SK-N-SH (cell line): ENCODE data around the gene MEF2A.

Experiments
- CHD2 ChIP-seq: fragments of 150-350 bp; IDR thresholded peaks from 2 replicates; pipeline ENCODE4 v1.6.1; 2018; ENCODE audit warnings: low read length; ENCODE audit not compliant: partially characterized antibody
- CTCF ChIP-seq: fragments of 200-600 bp; sonication (generic); IDR thresholded peaks from 2 replicates; pipeline ENCODE4 v1.6.1; 2017; ENCODE audit warnings: antibody characterized with exemption, mild to moderate bottlenecking, moderate library complexity
- EP300 ChIP-seq, 2 experiments: IDR thresholded peaks; 2 replicates each; pipeline versions ENCODE4 v1.4.0 to v1.6.1; 2012; ENCODE audit warnings: borderline replicate concordance in 1 of 2, low read depth in 1 of 2, low read length in 1 of 2
- EZH2phosphoT487 ChIP-seq: fragments of 200-600 bp; sonication (generic); IDR thresholded peaks from 2 replicates; pipeline ENCODE4 v1.6.1; 2017; ENCODE audit warnings: low read depth, mixed run types, mild to moderate bottlenecking, antibody characterized with exemption, moderate library complexity, borderline replicate concordance
- FOXM1 ChIP-seq: IDR thresholded peaks from 2 replicates; pipeline ENCODE4 v1.4.0; 2012; ENCODE audit warnings: low read depth, mild to moderate bottlenecking
- GATA2 ChIP-seq: sonication (generic); formaldehyde crosslinking; IDR thresholded peaks from 2 replicates; pipeline ENCODE4 v1.5.0; 2020; ENCODE audit warnings: mild to moderate bottlenecking, missing genetic modification reagents
- POLR2AphosphoS5 ChIP-seq: IDR thresholded peaks from 2 replicates; pipeline ENCODE4 v1.6.1; 2012; ENCODE audit warnings: low read depth, low read length
- REST ChIP-seq: IDR thresholded peaks from 2 replicates; pipeline ENCODE4 v1.6.1; 2012; ENCODE audit warnings: mild to moderate bottlenecking, low read depth, low read length, moderate library complexity
- RFX5 ChIP-seq: IDR thresholded peaks from 2 replicates; pipeline ENCODE4 v1.6.1; 2012; ENCODE audit warnings: mild to moderate bottlenecking, improper control_type of control experiment, low read length
- SIN3A ChIP-seq: IDR thresholded peaks from 2 replicates; pipeline ENCODE4 v1.6.1; 2012; ENCODE audit warnings: low read depth, mild to moderate bottlenecking, low read length, moderate library complexity, borderline replicate concordance
- SMC3 ChIP-seq: IDR thresholded peaks from 2 replicates; pipeline ENCODE4 v1.6.1; 2012; ENCODE audit warnings: low read depth, low read length, improper control_type of control experiment
- TAF1 ChIP-seq: IDR thresholded peaks from 2 replicates; pipeline ENCODE4 v1.6.1; 2012; ENCODE audit warnings: low read depth, mild to moderate bottlenecking, low read length, moderate library complexity, borderline replicate concordance
- USF2 ChIP-seq: fragments of 150-350 bp; IDR thresholded peaks from 2 replicates; pipeline ENCODE4 v1.6.1; 2017; ENCODE audit warnings: antibody characterized with exemption, low read length, low read depth, borderline replicate concordance
- TF ChIP-seq, protein P1 (sequence below): IDR thresholded peaks from 2 replicates; pipeline ENCODE4 v1.4.0; 2012; ENCODE audit warnings: low read depth, borderline replicate concordance

DNA sequence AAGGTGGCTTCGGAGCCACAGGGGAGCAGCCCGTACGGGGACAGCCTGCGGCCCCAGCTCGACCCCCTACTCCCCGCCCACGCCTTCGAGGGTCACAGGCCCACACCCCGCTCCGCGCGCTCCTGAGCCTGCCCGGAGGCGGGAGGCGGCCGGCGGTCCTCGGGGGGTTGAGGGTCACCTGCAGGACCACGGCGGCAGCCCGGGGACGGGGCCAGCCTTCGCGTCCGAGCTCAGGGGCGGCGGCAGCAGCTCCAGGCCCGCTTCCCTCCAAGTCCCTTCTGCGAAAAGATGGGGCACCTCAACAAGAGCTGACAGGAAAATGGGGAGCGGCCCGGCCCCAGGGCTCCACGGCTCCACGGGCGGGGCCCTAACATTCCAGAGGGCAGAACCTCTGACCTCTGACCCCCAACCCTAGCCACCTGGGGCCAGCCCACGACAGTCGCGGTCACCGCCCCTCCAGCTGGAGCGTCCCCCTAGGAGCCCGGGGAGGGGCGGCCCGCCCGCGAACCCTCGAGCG is 167.0 kb downstream of the MEF2A start:
- TF ChIP-seq EP300 (IDR thresholded peaks at IDR 0.05; ENCODE audit: borderline replicate concordance in 1 of 2, low read depth in 1 of 2, low read length in 1 of 2) (no peak), CTCF (no peak), RFX5 (no peak), REST (no peak), EZH2phosphoT487 (no peak), POLR2AphosphoS5 (no peak), FOXM1 (no peak), TAF1 (no peak), SIN3A (no peak), GATA2 (CRISPR knock-in tag) (no peak), USF2 (no peak), SMC3 (no peak), CHD2 (no peak)
- TF ChIP-seq, protein P1, sequence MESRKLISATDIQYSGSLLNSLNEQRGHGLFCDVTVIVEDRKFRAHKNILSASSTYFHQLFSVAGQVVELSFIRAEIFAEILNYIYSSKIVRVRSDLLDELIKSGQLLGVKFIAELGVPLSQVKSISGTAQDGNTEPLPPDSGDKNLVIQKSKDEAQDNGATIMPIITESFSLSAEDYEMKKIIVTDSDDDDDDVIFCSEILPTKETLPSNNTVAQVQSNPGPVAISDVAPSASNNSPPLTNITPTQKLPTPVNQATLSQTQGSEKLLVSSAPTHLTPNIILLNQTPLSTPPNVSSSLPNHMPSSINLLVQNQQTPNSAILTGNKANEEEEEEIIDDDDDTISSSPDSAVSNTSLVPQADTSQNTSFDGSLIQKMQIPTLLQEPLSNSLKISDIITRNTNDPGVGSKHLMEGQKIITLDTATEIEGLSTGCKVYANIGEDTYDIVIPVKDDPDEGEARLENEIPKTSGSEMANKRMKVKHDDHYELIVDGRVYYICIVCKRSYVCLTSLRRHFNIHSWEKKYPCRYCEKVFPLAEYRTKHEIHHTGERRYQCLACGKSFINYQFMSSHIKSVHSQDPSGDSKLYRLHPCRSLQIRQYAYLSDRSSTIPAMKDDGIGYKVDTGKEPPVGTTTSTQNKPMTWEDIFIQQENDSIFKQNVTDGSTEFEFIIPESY: no peak
